GM06990 (cell line): Measurements from ENCODE around the gene SYP.

Experiments used
- DNase-seq: peaks from one replicate; pipeline ENCODE4 v3.0.0-alpha.2; 2011; ENCODE audit not compliant: insufficient read length; ENCODE audit errors: extremely low read depth
- H3K27me3 ChIP-seq: replicated peaks from 2 replicates; pipeline ENCODE4 v1.6.0; 2011; ENCODE audit warnings: low read length; ENCODE audit not compliant: control insufficient read depth, insufficient read depth
- H3K36me3 ChIP-seq: 2 replicates; pipeline ENCODE4 v1.5.1; 2011; ENCODE audit warnings: low read length; ENCODE audit not compliant: control insufficient read depth, insufficient read depth
- H3K4me3 ChIP-seq: replicated peaks from 2 replicates; pipeline ENCODE4 v1.5.1; 2011; ENCODE audit warnings: low read depth, mild to moderate bottlenecking, control low read depth, low read length
- TF ChIP-seq, protein P1 (sequence below): IDR thresholded peaks from 2 replicates; pipeline ENCODE4 v1.5.1; 2011; ENCODE audit warnings: low read length, control low read depth, mild to moderate bottlenecking, inconsistent platforms; ENCODE audit not compliant: insufficient read depth, poor library complexity, severe bottlenecking

SYP gene

DNA sequence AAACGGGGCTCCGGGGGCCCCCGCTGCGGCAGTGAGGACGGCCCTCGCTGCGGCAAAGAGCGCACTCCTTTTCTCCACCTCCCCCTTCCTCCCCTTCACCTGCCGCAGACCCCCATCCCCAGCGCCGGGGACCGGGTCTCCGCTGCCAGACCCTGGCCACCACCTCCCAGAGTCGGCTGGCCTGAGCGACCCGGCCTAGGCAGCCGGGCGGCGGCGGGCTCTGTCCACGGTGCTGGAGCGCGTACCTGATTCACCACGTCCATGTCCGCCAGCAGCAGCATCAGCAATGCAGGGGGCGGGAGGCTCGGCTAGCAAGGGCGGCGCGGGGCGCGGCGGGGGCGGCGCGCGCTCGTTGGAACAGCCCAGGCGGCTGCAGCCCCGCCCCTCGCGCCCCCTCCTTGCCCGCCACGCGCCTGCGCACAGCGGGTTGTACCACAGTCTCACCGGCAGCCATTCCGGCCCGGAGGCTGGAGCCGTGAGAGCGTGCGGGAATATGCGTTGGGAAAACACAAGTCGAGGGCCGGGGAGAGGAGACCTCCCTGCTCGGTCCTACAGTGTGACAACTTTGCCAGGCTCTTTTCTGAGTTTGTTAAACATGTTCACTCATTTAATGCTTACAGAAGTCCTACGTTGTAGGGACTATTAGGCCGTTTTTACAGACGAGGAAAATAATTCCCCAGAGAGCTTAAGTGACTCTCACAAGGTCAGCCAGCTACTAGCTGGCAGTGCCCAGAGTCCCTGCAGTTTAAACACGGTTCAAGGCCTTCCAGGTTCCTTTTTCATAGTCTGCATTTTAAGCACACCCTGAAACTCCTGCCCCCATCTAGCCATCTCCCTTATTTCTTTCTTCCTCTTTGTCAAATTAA lies at the start of gene SYP:
SYP (minus strand) TSS at position 288 of the 866 bp plus-strand sequence; CDS start at position 281, 7 bp downstream.
- no peaks in the 10 kb centered on the region for H3K36me3 ChIP-seq
- DNase-seq, result peak; percentile 88
- H3K27me3 ChIP-seq, result no peaks in the 10 kb centered on the region
- TF ChIP-seq, protein P1, sequence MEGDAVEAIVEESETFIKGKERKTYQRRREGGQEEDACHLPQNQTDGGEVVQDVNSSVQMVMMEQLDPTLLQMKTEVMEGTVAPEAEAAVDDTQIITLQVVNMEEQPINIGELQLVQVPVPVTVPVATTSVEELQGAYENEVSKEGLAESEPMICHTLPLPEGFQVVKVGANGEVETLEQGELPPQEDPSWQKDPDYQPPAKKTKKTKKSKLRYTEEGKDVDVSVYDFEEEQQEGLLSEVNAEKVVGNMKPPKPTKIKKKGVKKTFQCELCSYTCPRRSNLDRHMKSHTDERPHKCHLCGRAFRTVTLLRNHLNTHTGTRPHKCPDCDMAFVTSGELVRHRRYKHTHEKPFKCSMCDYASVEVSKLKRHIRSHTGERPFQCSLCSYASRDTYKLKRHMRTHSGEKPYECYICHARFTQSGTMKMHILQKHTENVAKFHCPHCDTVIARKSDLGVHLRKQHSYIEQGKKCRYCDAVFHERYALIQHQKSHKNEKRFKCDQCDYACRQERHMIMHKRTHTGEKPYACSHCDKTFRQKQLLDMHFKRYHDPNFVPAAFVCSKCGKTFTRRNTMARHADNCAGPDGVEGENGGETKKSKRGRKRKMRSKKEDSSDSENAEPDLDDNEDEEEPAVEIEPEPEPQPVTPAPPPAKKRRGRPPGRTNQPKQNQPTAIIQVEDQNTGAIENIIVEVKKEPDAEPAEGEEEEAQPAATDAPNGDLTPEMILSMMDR, result no peak
- H3K4me3 ChIP-seq, result peak within 1 kb of the TSS; percentile 47

DNA sequence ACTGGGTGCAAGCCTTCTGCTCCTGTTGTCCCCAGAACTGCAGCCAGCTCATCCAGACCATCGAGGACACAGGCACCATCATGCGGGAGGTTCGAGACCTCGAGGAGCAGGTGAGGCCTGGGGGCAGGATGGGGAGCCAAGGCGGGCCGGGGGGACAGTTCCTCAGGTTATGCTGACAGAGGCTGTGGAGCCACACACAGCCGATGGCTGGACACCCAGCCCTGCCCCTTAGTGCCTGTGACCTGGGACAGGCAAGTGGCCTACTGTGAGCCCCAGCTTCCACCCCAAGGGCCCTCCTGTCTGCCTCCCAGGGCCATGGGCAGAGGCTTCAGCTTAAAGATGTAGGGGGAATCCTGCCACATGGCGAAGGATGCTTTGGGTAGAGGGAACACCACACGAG lies 49.6 kb upstream of the SYP start:
- DNase-seq, result no peak

DNA sequence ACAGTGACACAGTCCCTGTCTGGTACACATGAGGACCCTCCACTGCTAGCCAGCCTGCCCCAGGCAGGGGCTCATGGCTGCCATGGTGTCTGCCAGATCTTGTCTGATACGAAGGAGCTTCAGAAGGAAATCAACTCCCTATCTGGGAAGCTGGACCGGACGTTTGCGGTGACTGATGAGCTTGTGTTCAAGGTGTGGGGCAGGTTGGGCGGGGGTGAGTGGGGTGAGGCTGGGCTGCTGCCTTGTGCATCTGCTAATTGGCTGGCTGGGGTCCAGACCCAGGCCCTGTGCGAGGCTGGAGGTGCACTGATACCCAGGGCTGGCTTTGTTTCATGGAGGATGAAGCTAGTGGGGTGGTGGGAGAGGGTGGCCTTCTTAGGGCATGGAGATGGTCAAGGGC lies 49.1 kb upstream of the SYP start:
- DNase-seq, result no peak
- TF ChIP-seq, protein P1, result no peak
- Histone ChIP-seq H3K36me3 (no peaks in the 10 kb centered on the region; the same call in 1 of the 2 replicates), H3K27me3 (no peaks in the 10 kb centered on the region), H3K4me3 (no peak overlapping the region)

More for the DNA sequence above, 49.6 kb upstream of the SYP start:
- TF ChIP-seq, protein P1, result no peak
- H3K27me3 ChIP-seq, result no peaks in the 10 kb centered on the region
- no peaks in the 10 kb centered on the region; the same call in 1 of the 2 replicates for H3K36me3 ChIP-seq
- no peak overlapping the region for H3K4me3 ChIP-seq

DNA sequence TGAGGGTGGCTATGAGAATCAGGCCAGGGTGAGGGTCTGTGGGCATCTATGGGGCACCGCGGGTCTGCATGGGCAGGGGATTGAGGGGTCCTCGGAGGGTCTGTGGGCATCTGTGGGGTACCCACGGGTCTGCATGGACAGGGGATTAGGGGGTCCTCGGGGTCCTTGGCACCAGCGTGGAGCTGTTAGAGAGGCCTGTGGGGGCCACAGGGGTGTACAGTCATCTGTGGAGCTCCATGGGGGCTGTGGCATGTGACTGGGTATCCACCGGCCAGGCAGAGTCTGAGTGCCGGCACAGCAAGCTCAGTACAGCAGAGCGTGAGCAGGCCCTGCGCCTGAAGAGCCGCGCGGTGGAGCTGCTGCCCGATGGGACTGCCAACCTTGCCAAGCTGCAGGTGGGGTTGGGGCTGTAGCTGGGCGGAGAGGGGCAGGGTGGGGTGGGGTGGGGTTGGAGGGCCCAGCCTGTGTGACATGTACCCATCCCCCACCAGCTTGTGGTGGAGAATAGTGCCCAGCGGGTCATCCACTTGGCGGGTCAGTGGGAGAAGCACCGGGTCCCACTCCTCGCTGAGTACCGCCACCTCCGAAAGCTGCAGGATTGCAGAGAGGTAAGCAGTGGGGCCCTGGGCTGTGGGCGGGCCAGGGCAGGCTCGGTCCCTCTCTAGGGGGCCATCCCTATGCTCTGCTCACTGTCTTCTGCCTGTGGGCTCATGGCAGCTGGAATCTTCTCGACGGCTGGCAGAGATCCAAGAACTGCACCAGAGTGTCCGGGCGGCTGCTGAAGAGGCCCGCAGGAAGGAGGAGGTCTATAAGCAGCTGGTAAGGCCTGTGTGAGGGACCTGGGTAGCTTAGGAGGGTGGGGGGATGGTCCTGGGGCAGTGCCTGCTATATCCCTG lies 48.2 kb upstream of the SYP start:
- TF ChIP-seq, protein P1, result no peak
- DNase-seq, result no peak
- Histone ChIP-seq H3K36me3 (peaks cover under 1% of the 10 kb centered on the region), H3K27me3 (no peaks in the 10 kb centered on the region), H3K4me3 (no peak overlapping the region)

DNA sequence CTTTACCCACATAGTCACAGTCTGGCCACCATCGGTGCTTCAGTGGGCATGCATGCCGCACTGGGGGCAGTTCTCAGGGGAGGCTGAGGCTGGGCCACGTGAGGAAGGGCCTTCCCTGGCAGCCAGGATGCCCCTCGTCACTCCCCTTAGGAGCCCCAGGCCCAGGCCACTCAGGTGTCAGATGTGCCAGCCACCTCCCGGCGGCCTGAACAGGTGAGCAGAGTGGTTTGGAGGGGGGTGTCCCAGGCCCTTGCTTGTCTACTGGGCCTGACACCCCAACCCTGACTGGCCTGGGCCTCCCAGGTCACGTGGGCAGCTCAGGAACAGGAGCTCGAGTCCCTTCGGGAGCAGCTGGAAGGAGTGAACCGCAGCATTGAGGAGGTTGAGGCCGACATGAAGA lies 47.4 kb upstream of the SYP start:
- no peak for DNase-seq
- TF ChIP-seq, protein P1, result no peak
- H3K27me3 ChIP-seq, result no peaks in the 10 kb centered on the region
- no peak overlapping the region for H3K4me3 ChIP-seq
- peaks cover 1% of the 10 kb centered on the region for H3K36me3 ChIP-seq
